GM18508 (cell line): ENCODE results near the gene DHX29.

Experiments
- ATAC-seq: cut with Tn5 transposase; IDR thresholded peaks from one replicate; pipeline ENCODE4 v1.9.1; 2021; ENCODE audit warnings: moderate number of reproducible peaks; ENCODE audit not compliant: insufficient read depth, unreplicated experiment

The DHX29 gene

GRCh38 chr5:55211184-55211874 lies 96.2 kb downstream of the DHX29 start:
- ATAC-seq, result no peak
